ENCODE results near the gene TFDP2.

DNA sequence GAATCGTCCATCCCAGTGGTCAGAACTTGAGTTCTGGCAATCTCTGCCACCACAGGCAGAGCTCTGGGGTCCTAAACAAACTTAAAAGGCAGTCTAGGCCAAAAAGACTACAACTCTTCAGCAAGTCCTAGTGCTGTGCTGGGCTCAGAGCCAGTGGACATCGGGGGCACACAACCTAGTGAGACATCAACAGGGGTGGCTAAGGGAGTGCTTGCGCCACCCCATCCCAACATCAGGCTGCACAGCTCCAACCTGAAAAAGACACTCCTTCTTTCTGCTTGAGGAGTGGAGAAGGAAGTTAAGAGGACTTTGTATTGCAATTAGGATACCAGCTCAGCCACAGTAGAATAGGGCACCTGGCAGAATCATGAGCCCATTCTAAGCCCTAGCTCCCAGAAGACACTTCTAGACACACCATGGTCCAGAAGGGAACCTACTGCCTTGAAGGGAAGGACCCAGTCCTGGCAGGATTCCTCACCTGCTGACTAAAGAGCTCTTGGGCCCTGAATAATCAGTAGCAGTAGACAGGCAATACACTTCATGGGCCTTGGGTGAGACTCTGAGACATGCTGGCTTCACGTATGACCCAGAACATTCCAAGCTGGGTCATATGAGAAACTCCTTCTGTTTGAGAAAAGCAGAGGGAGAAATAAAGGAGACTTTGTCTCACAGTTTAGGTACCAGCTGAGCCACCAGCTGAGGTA, 72.0 kb downstream of the TFDP2 start:
- TF ChIP-seq, protein P1, sequence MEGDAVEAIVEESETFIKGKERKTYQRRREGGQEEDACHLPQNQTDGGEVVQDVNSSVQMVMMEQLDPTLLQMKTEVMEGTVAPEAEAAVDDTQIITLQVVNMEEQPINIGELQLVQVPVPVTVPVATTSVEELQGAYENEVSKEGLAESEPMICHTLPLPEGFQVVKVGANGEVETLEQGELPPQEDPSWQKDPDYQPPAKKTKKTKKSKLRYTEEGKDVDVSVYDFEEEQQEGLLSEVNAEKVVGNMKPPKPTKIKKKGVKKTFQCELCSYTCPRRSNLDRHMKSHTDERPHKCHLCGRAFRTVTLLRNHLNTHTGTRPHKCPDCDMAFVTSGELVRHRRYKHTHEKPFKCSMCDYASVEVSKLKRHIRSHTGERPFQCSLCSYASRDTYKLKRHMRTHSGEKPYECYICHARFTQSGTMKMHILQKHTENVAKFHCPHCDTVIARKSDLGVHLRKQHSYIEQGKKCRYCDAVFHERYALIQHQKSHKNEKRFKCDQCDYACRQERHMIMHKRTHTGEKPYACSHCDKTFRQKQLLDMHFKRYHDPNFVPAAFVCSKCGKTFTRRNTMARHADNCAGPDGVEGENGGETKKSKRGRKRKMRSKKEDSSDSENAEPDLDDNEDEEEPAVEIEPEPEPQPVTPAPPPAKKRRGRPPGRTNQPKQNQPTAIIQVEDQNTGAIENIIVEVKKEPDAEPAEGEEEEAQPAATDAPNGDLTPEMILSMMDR (IDR thresholded peaks at IDR 0.05 in 8 of 11, conservative IDR thresholded peaks at IDR 0.05 in 3 of 11), result no peak
- TF ChIP-seq POLR2AphosphoS5 (IDR thresholded peaks at IDR 0.05), result no peak
